OCI-LY3 (cell line): ENCODE measurements around the gene TMEM87A.

Experiments
- EZH2phosphoT487 ChIP-seq: fragments of 200-600 bp; shearing (Covaris generic); IDR thresholded peaks from 2 replicates; pipeline ENCODE4 v1.6.1; 2018; ENCODE audit warnings: antibody characterized with exemption, mixed run types, low read depth
- TF ChIP-seq, protein P1 (sequence below): fragments of 200-600, 300-600 bp; sonication (generic); IDR thresholded peaks from 2 replicates; pipeline ENCODE4 v1.5.1; 2014; ENCODE audit warnings: antibody characterized with exemption, low read length, low read depth

DNA sequence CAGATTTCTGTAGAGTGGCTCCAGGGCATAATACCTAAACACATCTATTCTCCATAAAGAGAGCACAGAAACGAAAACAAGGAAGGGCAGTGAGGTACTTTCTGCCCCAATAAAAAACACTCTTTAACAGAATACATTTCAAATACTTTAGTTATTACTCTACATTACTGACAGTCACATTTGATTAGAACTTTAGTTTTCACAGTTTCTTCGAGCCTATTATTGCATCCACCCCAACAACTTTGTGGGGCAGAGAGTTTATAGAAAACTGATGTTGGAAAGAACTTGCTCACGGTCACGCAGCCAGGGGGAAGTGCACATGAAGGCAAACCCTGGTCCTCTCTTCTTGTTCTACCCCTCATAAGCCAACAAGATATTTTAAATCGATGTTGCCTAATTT is 74.1 kb downstream of the TMEM87A start:
- TF ChIP-seq, protein P1, sequence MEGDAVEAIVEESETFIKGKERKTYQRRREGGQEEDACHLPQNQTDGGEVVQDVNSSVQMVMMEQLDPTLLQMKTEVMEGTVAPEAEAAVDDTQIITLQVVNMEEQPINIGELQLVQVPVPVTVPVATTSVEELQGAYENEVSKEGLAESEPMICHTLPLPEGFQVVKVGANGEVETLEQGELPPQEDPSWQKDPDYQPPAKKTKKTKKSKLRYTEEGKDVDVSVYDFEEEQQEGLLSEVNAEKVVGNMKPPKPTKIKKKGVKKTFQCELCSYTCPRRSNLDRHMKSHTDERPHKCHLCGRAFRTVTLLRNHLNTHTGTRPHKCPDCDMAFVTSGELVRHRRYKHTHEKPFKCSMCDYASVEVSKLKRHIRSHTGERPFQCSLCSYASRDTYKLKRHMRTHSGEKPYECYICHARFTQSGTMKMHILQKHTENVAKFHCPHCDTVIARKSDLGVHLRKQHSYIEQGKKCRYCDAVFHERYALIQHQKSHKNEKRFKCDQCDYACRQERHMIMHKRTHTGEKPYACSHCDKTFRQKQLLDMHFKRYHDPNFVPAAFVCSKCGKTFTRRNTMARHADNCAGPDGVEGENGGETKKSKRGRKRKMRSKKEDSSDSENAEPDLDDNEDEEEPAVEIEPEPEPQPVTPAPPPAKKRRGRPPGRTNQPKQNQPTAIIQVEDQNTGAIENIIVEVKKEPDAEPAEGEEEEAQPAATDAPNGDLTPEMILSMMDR, result no peak
- TF ChIP-seq EZH2phosphoT487, result no peak
